Measurements from ENCODE around the gene GPR34.

DNA sequence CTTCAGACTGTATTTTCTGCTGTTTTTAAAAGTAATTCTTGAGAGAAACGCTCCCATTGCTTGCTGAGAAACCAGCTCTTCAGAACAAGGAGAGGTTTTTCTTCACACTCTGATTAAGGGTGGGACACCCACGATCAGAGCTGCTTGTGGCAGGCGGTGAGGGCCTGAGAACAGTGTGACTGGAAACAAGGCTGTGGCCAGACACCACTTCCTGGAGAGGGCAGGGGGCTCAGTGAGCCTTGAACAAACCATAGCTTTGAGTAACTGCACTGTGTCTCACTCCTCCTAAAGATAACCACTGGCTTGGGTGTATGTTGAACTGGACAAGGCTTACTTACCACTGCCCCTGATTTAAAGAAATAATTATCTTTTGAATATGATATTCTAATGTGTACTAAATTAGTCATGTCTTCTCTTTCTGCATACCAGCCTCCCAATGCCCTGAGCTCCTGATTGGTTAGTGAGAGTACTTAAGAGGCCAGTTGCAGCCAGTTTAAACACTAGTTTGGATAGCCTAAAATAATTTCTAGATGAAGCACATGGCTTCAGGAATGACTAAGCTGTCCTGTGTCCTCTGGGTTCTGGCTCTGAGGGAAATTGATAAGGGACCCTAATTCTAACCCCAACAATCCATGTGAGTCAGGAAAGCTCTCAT lies 31.5 kb downstream of the GPR34 start:
- TF ChIP-seq, protein P1, sequence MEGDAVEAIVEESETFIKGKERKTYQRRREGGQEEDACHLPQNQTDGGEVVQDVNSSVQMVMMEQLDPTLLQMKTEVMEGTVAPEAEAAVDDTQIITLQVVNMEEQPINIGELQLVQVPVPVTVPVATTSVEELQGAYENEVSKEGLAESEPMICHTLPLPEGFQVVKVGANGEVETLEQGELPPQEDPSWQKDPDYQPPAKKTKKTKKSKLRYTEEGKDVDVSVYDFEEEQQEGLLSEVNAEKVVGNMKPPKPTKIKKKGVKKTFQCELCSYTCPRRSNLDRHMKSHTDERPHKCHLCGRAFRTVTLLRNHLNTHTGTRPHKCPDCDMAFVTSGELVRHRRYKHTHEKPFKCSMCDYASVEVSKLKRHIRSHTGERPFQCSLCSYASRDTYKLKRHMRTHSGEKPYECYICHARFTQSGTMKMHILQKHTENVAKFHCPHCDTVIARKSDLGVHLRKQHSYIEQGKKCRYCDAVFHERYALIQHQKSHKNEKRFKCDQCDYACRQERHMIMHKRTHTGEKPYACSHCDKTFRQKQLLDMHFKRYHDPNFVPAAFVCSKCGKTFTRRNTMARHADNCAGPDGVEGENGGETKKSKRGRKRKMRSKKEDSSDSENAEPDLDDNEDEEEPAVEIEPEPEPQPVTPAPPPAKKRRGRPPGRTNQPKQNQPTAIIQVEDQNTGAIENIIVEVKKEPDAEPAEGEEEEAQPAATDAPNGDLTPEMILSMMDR (IDR thresholded peaks at IDR 0.05; ENCODE audit: insufficient read depth, low read length, poor library complexity, severe bottlenecking) = no peak
- TF ChIP-seq EZH2phosphoT487 (conservative IDR thresholded peaks at IDR 0.05; ENCODE audit: low read length) = no peak

Data from SU-DHL-6 (cell line).